Tibial artery (tissue), 4 donors: ENCODE measurements around the gene ANKFY1.

ENCODE experiments used
- DNase-seq, 2 donors: peaks; one replicate each; pipeline ENCODE4 v3.0.0-alpha.2; 2019
- H3K27ac ChIP-seq, 2 donors: fragments of 200-600 bp; sonication (generic) in 1 of 2; 1 replicate in 1 of 2; 2 replicates in 1 of 2; pipeline ENCODE4 v1.5.1; 2018 to 2019; ENCODE audit warnings: mild to moderate bottlenecking in 1 of 2
- H3K27me3 ChIP-seq, 2 donors: fragments of 200-600 bp; sonication (generic) in 1 of 2; one replicate each; pipeline versions ENCODE4 v1.5.1 to v1.6.0; 2016 to 2019
- H3K36me3 ChIP-seq, 3 donors: fragments of 200-600 bp; sonication (generic) in 2 of 3; one replicate each; pipeline ENCODE4 v1.5.1; 2016 to 2019; ENCODE audit warnings: mild to moderate bottlenecking in 2 of 3
- H3K4me1 ChIP-seq, 4 donors: fragments of 200-600 bp; sonication (generic) in 2 of 4; 1 replicate in 3 of 4; 2 replicates in 1 of 4; pipeline ENCODE4 v1.5.1; 2016 to 2019
- H3K4me3 ChIP-seq, 2 donors: fragments of 200-600 bp; sonication (generic) in 1 of 2; 1 replicate in 1 of 2; 2 replicates in 1 of 2; pipeline ENCODE4 v1.5.1; 2018 to 2019; ENCODE audit warnings: mild to moderate bottlenecking in 2 of 2
- H3K9me3 ChIP-seq, 3 donors: fragments of 200-600 bp; sonication (generic) in 1 of 3; one replicate each; pipeline ENCODE4 v1.5.1; 2016 to 2019
- CTCF ChIP-seq, 2 experiments: fragments of 200-600 bp in 1 of 2; fragments of 450-650 bp in 1 of 2; IDR thresholded peaks; one replicate each; pipeline ENCODE4 v1.5.1; 2017 to 2019; ENCODE audit warnings: antibody characterized with exemption in 2 of 2, mild to moderate bottlenecking in 1 of 2, moderate library complexity in 1 of 2
- intact Hi-C: fragments of 100-400 bp; cut with DNase I; formaldehyde crosslinking; loops from one replicate; pipeline ENCODE4 v1.15.0; 2023; ENCODE audit warnings: low total_unique reads

ANKFY1 gene

GRCh38 chr17:4124999-4125398 lies 138.8 kb downstream of the ANKFY1 start:
- Histone ChIP-seq H3K9me3 (no peaks in the 10 kb centered on the region), H3K27ac (no peak overlapping the region), H3K36me3 (peaks cover 34 to 39% (median 37%) of the 10 kb centered on the region in 3 donors), H3K4me3 (no peak overlapping the region), H3K27me3 (no peaks in the 10 kb centered on the region), H3K4me1 (peaks cover 0 to 11% (median 3%) of the 10 kb centered on the region in 4 donors)
- no peak for DNase-seq
- TF ChIP-seq CTCF (IDR thresholded peaks at IDR 0.05) = no peak
- intact Hi-C loops = no loop called here

- no peaks in the 10 kb centered on the region for H3K9me3 ChIP-seq
- TF ChIP-seq CTCF (IDR thresholded peaks at IDR 0.05) = no peak
- no peaks in the 10 kb centered on the region for H3K4me1 ChIP-seq
- peaks cover 61 to 82% (median 69%) of the 10 kb centered on the region in 3 donors for H3K36me3 ChIP-seq
- H3K27me3 ChIP-seq = no peaks in the 10 kb centered on the region
- no peak overlapping the region for H3K27ac ChIP-seq
- no peak for DNase-seq
- H3K4me3 ChIP-seq = no peak overlapping the region
- intact Hi-C loops = no loop called here
These were observed 143.4 kb downstream of the ANKFY1 start for GRCh38 chr17:4120332-4120731.

GRCh38 chr17:4119299-4119698 lies 144.5 kb downstream of the ANKFY1 start:
- no peaks in the 10 kb centered on the region for H3K27me3 ChIP-seq
- DNase-seq = no peak
- H3K4me3 ChIP-seq = no peak overlapping the region
- no peaks in the 10 kb centered on the region for H3K4me1 ChIP-seq
- no peak overlapping the region for H3K27ac ChIP-seq
- no peaks in the 10 kb centered on the region for H3K9me3 ChIP-seq
- TF ChIP-seq CTCF (IDR thresholded peaks at IDR 0.05) = no peak
- H3K36me3 ChIP-seq = peaks cover 68 to 91% (median 77%) of the 10 kb centered on the region in 3 donors
- intact Hi-C loops = no loop called here

- Histone ChIP-seq H3K27me3 (no peaks in the 10 kb centered on the region), H3K9me3 (no peaks in the 10 kb centered on the region), H3K4me3 (no peak overlapping the region), H3K27ac (no peak overlapping the region), H3K4me1 (no peaks in the 10 kb centered on the region), H3K36me3 (peaks cover 69 to 95% (median 81%) of the 10 kb centered on the region in 3 donors)
- TF ChIP-seq CTCF (IDR thresholded peaks at IDR 0.05) = no peak
- intact Hi-C loops = no loop called here
- no peak for DNase-seq
These were observed 145.6 kb downstream of the ANKFY1 start for GRCh38 chr17:4118015-4118743.

GRCh38 chr17:4116516-4116915 lies 147.3 kb downstream of the ANKFY1 start:
- no peak for TF ChIP-seq CTCF (IDR thresholded peaks at IDR 0.05)
- DNase-seq = no peak
- Histone ChIP-seq H3K4me1 (no peaks in the 10 kb centered on the region), H3K36me3 (peaks cover 65 to 95% (median 77%) of the 10 kb centered on the region in 3 donors), H3K27me3 (no peaks in the 10 kb centered on the region), H3K4me3 (no peak overlapping the region), H3K27ac (no peak overlapping the region), H3K9me3 (no peaks in the 10 kb centered on the region)
- intact Hi-C loops = no loop called here
